HG03378 (cell line): ENCODE data around the gene POLA2.

Experiments used
- ATAC-seq: cut with Tn5 transposase; IDR thresholded peaks from one replicate; pipeline ENCODE4 v1.9.1; 2021; ENCODE audit warnings: mild to moderate bottlenecking, moderate library complexity; ENCODE audit not compliant: unreplicated experiment

The POLA2 gene

GRCh38 chr11:65279741-65280440 lies 18.1 kb downstream of the POLA2 start:
- ATAC-seq: no peak

GRCh38 chr11:65280646-65281045 lies 18.9 kb downstream of the POLA2 start:
- ATAC-seq: no peak

GRCh38 chr11:65286686-65287085 lies 24.9 kb downstream of the POLA2 start:
- ATAC-seq: no peak

- no peak for ATAC-seq
Measured at GRCh38 chr11:65287601-65288000, 25.8 kb downstream of the POLA2 start.

- ATAC-seq: no peak
Measured at GRCh38 chr11:65288706-65289536, 27.2 kb downstream of the POLA2 start.

GRCh38 chr11:65290448-65291165 lies 28.8 kb downstream of the POLA2 start:
- no peak for ATAC-seq

- no peak for ATAC-seq
Measured at GRCh38 chr11:65291613-65292012, 29.9 kb downstream of the POLA2 start.

GRCh38 chr11:65292890-65293289 lies 31.1 kb downstream of the POLA2 start:
- no peak for ATAC-seq

GRCh38 chr11:65293909-65294381 lies 32.2 kb downstream of the POLA2 start:
- no peak for ATAC-seq

GRCh38 chr11:65295001-65295400 lies 33.2 kb downstream of the POLA2 start:
- ATAC-seq: no peak

- ATAC-seq: no peak
Measured at GRCh38 chr11:65295571-65296341, 34.0 kb downstream of the POLA2 start.

- ATAC-seq: no peak
Measured at GRCh38 chr11:65297026-65297672, 35.4 kb downstream of the POLA2 start.

GRCh38 chr11:65298131-65298535 lies 36.4 kb downstream of the POLA2 start:
- ATAC-seq: no peak

- no peak for ATAC-seq
Measured at GRCh38 chr11:65298655-65299179, 37.0 kb downstream of the POLA2 start.

GRCh38 chr11:65300621-65301275 lies 39.0 kb downstream of the POLA2 start:
- ATAC-seq: no peak

GRCh38 chr11:65301491-65302329 lies 39.9 kb downstream of the POLA2 start:
- no peak for ATAC-seq

- ATAC-seq: no peak
Measured at GRCh38 chr11:65303555-65303954, 41.8 kb downstream of the POLA2 start.

GRCh38 chr11:65304110-65304509 lies 42.3 kb downstream of the POLA2 start:
- no peak for ATAC-seq

- ATAC-seq: no peak
Measured at GRCh38 chr11:65304613-65305012, 42.9 kb downstream of the POLA2 start.
